Stimulated activated CD8-positive, alpha-beta memory T cell treated with anti-CD3 and anti-CD28 coated beads, Interleukin-12 subunit alpha, Interleukin-12 subunit beta, amount 100 ng/mL, for 1 hour (primary cell): ENCODE results near the gene KIF7.
A peak's percentile ranks its signal among the peaks of the same experiment; 100 is the strongest.
"Not testable (repeated sequence)": the region's sequence is repeated elsewhere in the genome, so short reads cannot be mapped to it uniquely, and the experiment has no call there.

Source experiments
- DNase-seq: peaks from one replicate; pipeline ENCODE4 v3.0.0-alpha.2; 2020; ENCODE audit warnings: low read depth

Gene KIF7, protein sequence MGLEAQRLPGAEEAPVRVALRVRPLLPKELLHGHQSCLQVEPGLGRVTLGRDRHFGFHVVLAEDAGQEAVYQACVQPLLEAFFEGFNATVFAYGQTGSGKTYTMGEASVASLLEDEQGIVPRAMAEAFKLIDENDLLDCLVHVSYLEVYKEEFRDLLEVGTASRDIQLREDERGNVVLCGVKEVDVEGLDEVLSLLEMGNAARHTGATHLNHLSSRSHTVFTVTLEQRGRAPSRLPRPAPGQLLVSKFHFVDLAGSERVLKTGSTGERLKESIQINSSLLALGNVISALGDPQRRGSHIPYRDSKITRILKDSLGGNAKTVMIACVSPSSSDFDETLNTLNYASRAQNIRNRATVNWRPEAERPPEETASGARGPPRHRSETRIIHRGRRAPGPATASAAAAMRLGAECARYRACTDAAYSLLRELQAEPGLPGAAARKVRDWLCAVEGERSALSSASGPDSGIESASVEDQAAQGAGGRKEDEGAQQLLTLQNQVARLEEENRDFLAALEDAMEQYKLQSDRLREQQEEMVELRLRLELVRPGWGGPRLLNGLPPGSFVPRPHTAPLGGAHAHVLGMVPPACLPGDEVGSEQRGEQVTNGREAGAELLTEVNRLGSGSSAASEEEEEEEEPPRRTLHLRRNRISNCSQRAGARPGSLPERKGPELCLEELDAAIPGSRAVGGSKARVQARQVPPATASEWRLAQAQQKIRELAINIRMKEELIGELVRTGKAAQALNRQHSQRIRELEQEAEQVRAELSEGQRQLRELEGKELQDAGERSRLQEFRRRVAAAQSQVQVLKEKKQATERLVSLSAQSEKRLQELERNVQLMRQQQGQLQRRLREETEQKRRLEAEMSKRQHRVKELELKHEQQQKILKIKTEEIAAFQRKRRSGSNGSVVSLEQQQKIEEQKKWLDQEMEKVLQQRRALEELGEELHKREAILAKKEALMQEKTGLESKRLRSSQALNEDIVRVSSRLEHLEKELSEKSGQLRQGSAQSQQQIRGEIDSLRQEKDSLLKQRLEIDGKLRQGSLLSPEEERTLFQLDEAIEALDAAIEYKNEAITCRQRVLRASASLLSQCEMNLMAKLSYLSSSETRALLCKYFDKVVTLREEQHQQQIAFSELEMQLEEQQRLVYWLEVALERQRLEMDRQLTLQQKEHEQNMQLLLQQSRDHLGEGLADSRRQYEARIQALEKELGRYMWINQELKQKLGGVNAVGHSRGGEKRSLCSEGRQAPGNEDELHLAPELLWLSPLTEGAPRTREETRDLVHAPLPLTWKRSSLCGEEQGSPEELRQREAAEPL (N-terminal part only)

DNA sequence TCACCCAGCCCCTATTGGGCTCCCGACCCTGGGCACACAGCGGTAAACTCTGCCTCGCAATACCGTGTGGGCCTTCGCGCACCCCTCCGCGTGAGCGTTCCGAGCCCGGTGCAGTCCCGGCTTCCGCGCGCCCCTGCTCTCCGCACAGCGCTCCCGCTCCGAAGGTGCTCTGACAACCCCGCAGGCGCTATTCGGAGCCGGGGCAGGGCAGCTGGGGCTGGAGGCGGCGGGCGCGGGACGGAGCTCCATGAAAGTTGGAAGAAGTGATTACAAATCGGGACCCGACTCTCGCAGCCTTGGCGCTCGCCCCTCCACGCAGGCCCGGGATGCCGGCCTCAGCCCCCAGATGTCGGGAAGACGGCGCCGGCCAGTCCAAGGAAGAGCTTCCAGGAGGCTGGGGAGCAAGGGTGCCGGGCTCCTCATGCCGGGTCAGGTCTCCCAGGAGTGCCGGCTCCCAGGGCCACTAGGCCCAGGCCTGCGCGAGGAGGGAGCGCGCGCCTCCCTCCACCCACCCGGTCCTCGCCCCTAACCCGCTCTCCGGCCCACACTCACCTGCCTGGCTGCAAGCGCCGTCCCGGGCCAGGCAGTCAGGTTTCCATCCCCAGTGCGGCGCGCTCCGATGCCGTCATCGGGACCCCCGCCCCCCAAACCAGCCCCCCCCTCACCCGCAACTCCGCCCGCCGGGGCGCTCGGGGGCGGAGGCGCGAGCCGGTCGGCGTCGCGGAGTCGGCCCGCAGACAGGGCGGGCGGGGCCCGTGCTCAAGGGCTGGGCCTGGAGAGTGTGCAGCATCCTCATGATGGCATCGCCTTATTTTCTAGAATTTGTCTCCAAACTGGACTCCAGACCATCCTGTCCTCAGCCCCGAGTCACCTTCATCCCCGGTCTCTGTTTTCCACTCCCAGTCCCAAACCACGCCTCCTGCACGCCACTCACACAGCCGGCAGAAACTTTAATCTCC lies at the start of gene KIF7:
KIF7 (minus strand) TSS at position 621 of the 959 bp plus-strand sequence. CDS start 2,537 bp downstream, outside the sequence.
- no peak for DNase-seq

DNA sequence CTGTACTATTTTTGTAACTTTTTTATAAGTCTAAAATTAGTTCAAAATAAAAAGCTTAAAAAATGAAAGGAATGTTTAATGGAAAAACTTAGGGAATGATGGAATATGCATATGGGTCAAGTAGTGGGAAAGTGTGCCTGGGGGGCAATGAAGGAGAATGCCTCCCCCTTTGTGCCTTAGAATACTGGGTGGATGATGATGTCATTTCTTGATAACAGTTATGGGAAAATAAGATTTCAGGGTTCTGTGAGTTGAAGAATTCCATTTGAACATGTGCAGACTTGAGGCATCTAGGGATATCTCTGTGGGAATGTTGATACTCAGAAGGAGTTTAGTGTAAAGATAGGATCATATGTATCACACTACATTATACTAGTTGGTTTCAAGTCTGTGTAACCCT lies 49.1 kb upstream of the KIF7 start:
- DNase-seq, result no peak

DNA sequence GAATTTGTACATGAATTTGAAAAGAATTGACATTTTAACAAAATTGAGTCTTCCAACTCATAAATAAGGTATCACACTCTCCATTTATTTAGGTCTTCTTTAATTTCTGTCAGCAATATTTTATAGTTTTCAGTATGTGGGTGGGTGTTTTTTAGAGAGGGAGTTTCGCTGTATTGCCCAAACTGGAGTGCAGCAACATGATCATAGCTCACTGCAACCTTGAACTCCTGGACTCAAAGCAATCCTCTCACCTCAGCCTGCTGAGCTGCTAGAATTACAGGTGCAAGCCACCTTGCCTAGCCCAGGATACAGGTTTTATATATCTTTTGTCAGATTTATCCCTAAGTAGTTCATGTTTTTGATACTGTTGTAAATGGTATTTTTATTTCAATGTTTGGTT lies 39.9 kb upstream of the KIF7 start:
- no peak for DNase-seq

DNA sequence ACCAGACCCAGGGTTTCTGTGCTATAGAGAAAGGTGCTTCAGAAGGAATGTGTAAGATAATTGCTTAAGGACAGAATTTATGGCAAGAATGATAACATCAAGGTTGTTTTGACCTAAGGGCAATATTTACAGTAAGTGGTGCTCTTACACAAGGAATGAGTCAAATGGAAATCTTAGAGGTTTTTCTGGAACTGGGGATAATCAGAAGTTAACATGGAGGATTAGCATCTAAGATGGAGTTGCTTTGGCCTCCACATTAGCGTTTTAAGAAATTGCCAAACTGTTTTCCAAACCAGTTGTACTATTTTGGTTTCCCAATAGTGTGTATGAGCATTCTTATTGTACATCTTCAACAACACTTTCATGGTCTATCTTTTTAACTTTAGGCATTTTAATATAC lies 38.4 kb upstream of the KIF7 start:
- no peak for DNase-seq

DNA sequence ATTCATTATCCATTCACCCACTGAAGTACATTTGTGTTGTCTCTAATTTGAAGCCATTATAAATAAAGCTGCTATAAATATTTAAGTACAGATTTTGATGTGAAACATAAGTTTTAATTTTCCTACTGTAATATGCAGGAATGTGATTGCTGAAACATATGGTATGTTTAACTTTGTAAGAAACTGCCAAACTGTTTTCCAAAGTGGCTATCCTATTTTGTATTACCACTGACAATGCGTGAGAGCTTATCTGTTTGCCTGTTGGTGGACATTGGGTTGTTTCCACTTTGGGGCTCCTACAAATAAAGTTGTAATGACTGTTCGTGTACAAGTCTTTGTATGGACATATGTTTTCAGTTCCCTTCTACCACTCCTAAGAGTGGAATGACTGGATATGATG lies 37.8 kb upstream of the KIF7 start:
- DNase-seq, result no peak

DNA sequence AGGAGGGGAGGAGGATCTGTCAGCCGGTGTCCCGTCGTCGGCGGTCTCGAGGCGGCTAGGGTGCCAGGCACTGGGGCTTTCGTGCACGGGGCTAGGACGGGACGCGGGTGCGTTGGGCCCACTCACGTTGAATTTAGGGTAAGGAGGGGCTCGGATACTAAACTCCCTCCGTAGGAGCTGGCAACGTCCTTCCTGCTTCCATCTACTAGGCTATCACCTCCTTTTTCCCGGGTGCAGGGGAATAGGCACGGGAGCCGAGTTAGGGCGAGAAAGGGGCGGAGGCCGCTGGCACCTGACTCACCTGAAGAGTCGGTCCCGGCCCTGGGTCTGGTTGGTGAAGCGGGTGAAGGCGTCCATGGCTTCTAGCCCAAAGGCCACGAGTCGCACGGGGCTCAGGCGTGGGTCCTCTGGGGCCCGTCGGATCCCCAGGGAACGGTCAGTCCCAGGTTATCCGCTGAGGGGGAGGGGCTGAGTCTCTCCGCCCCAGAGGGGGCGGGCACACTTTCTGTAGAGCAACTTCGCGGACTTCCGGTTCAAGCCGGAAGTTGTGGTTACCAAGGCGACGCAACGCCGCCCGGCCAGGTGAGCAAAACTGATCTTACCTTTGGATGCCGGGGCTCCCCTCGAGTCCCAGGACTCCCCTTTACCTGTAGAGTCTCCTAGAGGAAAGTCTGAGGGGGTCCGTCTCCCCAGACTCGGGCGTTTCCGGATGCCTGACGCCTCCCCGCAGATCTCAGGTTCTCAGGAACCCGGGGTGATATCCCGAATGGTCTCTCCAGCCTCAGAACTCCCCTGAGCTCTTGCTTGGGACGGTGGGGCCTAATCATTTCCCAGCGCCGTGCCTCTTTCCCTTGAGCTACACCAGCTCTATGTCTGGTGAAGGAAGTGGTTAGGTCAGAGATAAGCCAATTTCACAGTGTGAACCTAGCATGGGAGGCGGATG lies 35.3 kb upstream of the KIF7 start, which contains the start of the genes PEX11A and WDR93:
PEX11A (minus strand) TSS at position 479 of the 943 bp plus-strand sequence; CDS start at position 357, 122 bp downstream.
WDR93 (plus strand) TSS at position 536 of the 943 bp plus-strand sequence. CDS start 10,936 bp downstream, outside the sequence.
- DNase-seq, result peak; percentile 61

DNA sequence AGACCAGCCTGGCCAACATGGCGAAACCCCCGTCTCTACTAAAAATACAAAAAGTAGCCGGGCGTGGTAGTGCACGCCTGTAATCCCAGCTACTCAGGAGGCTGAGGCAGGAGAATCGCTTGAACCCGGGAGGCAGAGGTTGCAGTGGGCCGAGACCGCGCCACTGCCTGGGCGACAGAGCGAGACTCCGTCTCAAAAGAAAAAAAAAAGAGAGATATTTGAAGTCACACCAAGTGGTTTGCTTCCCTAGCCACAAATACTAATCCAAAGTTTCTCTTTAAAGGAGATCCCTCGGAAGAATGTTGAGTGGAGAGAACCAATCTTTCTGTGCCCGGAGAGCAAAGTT lies 34.6 kb upstream of the KIF7 start:
- not testable (repeated sequence) for DNase-seq

DNA sequence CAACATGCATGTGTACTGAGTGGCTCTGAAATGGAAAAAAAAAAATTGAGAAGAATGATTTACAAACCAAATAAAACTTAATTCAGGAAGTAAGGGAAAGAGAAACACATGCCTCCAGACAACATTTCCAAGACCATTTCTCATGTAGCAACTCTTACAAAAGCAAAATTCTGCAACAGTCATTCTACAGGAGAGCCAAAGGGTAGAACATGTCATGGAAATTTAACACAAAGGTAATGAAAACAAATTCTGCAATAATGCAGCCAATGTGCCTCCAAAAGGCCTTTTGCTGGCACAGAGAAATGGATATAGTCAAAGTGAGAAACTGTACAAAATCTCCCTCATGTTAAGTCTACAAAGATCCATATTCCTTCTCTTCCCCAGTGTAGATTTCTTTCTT lies 31.3 kb upstream of the KIF7 start:
- DNase-seq, result no peak

DNA sequence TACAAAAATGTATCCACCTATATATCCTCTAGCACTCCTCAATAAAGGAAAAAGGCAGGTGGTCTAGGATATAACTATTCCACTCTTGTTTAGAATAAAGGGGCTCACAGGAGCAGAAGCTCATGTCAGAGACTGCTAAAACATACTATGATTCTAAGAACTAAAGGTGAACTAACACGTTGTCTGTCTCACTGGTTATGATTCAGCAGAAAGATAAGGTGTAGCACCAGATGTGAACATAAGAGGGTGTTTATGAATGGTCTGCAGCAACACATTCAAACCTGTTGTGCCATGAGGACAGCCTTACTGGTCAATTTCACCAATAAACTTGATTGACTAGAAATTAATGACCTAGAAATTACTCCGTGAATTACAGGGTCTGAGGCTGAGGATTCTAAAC lies 30.7 kb upstream of the KIF7 start:
- DNase-seq, result no peak

DNA sequence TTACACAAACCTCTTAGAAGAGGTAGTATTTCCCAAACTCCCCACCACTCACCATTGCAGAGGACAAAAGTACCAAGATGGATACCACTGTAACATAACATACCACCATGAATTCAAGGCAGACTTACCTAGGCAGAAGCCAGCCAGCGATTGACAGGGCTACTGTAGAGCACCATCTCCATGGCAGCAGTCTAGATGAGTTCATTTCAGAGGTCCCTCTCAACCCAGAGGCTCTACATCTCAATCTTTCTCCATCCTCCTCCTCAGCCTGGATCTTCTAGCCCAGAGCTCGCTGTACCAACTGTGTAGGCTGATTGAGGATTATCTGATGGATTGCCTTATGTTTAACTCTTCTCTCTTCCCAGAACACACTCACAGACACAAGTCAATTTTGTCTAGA lies 25.9 kb upstream of the KIF7 start:
- DNase-seq, result no peak

DNA sequence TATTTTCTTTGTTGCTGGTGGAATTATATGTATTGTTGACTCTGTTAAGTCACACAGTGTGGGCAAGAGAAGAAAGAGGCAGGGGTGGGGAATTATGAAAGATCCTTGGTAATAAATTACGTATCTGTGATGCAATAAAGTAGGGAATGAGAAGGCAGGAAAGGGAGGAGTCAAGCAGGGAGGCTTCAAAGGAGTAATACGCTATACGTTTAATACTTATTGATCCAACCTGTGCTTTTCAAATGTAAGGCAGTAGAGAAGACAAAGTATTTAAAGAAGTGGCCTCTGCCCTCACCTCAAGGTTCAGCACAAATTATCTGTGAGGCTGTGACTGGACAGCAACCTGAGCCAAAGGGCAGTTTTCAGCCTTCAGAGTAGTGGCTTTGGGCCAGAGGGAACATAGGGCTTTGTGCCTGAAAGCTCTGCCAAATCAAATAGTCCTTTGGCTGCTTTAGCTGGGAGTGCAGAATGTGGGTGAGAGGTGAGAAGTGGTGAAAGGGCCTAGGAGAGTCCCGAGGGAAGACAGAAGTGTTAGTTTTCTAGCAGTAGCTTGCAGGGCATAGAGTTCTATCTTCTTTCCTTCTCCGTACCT lies 25.1 kb upstream of the KIF7 start:
- no peak for DNase-seq

DNA sequence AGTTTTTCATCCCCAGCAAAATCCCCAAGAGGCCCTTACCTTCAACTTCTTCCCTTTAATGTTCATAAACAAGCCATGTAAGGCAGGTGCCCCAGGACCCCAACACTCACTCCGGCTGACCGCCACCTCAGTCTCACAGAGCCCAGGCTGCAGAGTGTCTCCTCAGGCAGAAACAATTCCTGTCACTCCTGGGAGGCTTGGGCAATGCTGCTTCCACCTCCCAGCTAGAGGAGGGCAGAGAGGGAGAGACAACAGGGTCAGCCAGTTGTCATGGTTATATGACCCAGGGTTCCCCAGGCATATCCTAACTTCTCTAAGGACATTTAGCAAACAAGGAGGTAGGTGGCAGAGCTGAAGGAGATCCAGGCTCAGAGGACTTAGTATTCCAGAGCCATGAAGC lies 23.9 kb upstream of the KIF7 start, which contains the start of gene PLIN1:
PLIN1 (minus strand) TSS at position 156 of the 400 bp plus-strand sequence. CDS start 1,878 bp downstream, outside the sequence.
- no peak for DNase-seq

DNA sequence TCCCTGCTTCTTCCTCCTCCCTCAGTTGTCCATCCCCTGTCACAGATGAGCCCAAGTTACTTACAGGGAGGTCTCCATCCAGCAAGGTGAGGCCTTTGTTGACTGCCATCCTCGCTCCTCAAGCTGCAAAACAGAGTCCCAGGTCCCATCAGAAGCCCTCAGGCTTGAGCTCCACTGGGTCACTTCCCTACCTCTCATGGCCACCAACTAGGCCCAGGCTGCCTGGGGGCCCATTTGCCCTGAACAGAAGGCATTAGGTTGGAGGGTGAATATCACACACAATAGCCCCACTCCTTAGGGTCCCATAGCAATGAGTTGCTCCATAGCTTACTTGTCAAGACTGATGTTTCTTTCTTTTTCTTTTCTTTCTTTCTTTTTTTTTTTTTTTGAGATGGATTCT lies 22.1 kb upstream of the KIF7 start:
- no peak for DNase-seq

DNA sequence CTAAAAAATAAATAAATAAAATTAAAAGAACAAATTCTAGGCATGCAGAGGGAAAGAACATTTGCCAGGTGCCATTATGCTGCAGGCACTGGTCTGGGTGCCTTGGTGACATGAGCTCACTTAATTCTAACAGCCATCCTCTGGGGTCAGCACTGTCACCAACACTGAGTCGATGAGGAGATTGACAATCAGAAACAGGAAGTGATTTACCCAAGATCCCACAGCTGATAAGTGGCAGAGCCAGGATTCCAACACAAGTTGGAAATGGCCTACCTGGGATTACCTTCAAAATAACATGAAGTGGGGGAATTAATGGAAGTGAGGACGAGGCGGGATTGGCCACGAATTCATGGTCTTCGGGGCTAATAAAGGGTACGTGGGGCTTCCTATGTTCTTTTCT lies 20.3 kb upstream of the KIF7 start:
- no peak for DNase-seq

DNA sequence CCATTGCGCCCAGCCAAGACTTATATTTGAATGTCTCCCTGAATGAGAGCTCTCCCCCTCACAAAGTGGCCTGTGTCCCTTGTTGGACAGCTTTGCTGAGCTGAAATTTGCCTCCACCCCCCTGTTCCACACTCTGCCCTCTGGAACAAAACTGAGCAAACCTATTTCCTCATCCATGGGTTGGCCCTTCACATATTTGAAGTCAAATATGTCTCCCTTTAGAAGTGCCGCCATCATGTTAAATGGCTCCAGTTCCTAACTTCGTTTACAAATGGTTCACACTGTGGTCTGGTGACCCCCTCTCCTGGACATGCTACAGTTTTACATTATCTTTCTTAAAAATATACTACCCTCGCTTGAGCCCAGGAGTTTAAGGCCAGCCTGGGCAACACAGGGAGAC lies 19.3 kb upstream of the KIF7 start:
- no peak for DNase-seq

DNA sequence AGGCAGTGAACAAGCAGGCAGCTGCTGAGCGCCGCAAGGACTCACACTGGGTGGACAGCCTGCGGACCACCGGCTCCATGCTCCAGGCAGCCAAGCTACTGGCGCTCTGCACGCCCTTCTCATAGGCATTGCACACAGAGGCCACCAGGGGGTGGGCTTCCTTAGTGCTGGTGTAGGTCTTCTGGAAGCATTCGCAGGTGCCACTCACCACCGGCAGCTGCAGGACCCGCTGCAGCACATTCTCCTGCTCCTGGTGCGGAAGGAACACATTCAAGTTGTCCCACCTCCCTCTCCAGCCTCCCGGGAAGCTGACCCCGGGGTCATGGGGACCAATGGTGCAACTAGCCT lies 17.9 kb upstream of the KIF7 start:
- no peak for DNase-seq

DNA sequence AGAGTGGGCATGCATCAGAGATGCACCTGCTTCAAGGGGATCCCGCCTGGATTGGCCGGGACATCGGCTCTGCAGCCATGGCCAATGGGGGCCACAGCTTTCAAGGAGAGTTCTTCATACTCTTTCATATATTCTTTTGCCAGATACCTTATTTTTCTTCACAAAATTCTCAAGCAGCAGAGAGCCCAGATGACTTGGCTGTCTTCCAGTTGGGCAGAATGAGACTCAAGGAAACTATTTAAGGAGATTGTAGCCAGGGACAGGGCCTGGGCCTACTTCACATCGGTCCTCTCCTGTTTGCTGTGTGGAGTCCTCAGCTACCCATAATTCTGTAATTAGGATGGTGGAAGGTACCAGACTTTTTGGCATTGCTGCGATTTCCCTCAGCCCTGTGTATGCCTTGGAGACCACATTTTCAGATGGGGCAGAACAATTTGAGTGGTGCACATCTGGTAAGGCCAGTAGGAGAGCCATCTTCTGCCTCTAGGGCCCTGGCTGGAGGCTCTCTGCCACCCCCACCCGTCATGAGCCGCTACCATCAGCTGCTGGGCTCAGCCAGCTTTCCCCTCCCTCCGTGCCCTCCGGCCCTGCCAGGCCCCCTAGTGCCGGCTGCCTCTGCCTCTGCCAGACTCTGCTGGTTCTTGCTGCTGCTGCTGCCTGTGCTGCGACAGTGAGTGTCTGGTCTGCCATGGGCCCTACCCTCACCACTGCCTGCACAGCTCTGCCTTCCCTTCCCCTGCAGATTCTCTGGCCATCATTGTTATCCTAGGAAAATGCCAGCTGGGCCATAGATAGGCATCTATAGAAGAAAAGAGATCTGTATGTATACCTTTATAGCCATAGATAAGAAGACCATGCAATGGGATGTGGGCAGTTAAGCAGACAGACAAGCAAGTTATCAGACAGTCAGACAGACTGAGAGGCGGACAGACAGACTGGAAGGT lies 17.2 kb upstream of the KIF7 start:
- DNase-seq, result no peak

DNA sequence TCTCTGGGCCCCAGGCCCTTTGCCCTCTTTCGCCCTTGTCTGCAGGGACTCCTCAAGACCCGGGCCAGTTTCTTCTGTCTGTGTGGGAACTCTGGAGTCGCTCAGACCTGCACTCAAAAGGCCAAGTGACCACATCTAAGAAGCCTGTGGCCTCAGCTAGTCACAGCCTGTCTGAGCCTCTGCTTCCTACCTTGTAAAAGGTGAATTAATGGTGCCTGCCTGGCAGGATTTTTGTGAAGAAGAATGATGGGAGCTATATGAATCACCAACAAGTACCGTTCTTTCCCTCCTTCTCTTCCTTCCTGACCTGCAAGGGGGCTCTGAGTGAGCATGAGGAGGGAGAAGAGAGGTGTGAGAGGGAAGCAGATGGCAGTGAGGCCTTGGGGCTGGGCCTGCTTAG lies 16.4 kb upstream of the KIF7 start:
- DNase-seq, result no peak
